OCI-LY7 (cell line): ENCODE data around the gene DAB2IP.

ENCODE experiments used
- CTCF ChIP-seq: fragments of 200-600 bp; sonication (generic); conservative IDR thresholded peaks from 2 replicates; pipeline ENCODE4 v1.5.1; 2014; ENCODE audit warnings: mild to moderate bottlenecking, antibody characterized with exemption, low read length, moderate library complexity, mixed read lengths
- EZH2phosphoT487 ChIP-seq: fragments of 200-600 bp; sonication (generic); IDR thresholded peaks from 2 replicates; pipeline ENCODE4 v1.6.1; 2018; ENCODE audit warnings: low read depth, borderline replicate concordance, mild to moderate bottlenecking, mixed run types, antibody characterized with exemption, low read length, moderate library complexity, mixed read lengths

GRCh38 chr9:121737481-121737931, 86.1 kb downstream of the DAB2IP start:
- no peak for TF ChIP-seq CTCF
- no peak for TF ChIP-seq EZH2phosphoT487
